Uterus (tissue), 4 donors: ENCODE data around the gene PTPRG. TPM values are rescaled to one million over a fixed set of nuclear protein-coding genes. Genes with fewer than 3 reads are reported as not detected.
A peak's percentile ranks its signal among the peaks of the same experiment; 100 is the strongest.

Experiments
- DNase-seq, 2 donors: peaks; one replicate each; pipeline ENCODE4 v3.0.0-alpha.2; 2019 to 2020
- H3K27ac ChIP-seq, 2 donors: fragments of 200-600 bp; sonication (generic); 1 replicate in 1 of 2; 2 replicates in 1 of 2; pipeline ENCODE4 v1.5.1; 2016 to 2018
- H3K27me3 ChIP-seq, 2 donors: fragments of 200-600 bp; sonication (generic); one replicate each; pipeline ENCODE4 v1.5.1; 2018 to 2019; ENCODE audit warnings: control low read depth in 1 of 2
- H3K36me3 ChIP-seq, 2 donors: fragments of 200-600 bp; sonication (generic); one replicate each; pipeline ENCODE4 v1.5.1; 2019; ENCODE audit warnings: control low read depth in 1 of 2
- H3K4me1 ChIP-seq, 2 donors: fragments of 200-600 bp; sonication (generic); one replicate each; pipeline ENCODE4 v1.5.1; 2018 to 2019; ENCODE audit warnings: control low read depth in 1 of 2
- H3K4me3 ChIP-seq, 2 donors: fragments of 200-600 bp; sonication (generic); 1 replicate in 1 of 2; 2 replicates in 1 of 2; pipeline ENCODE4 v1.5.1; 2018 to 2019; ENCODE audit warnings: mild to moderate bottlenecking in 1 of 2
- H3K9me3 ChIP-seq, 2 donors: fragments of 200-600 bp; sonication (generic); one replicate each; pipeline ENCODE4 v1.5.1; 2019; ENCODE audit warnings: control low read depth in 1 of 2
- CTCF ChIP-seq, 4 experiments: fragments of 200-600 bp in 2 of 4; fragments of 450-650 bp in 2 of 4; sonication (generic) in 2 of 4; IDR thresholded peaks; one replicate each; pipeline ENCODE4 v1.5.1; 2016 to 2019; ENCODE audit warnings: antibody characterized with exemption in 4 of 4, mild to moderate bottlenecking in 2 of 4, moderate library complexity in 1 of 4
- POLR2A ChIP-seq, 2 donors: fragments of 450-650 bp; IDR thresholded peaks; one replicate each; pipeline ENCODE4 v1.6.1; 2016; ENCODE audit warnings: antibody characterized with exemption in 2 of 2, mild to moderate bottlenecking in 1 of 2, moderate library complexity in 1 of 2
- intact Hi-C: fragments of 100-400 bp; cut with DNase I; formaldehyde crosslinking; loops from one replicate; pipeline ENCODE4 v1.15.1; 2023; ENCODE audit warnings: low total_unique reads
- total RNA-seq, 4 donors: library from RNA; depleted of rRNA in 3 of 4; stranded (reverse); fragments of >200 nt in 3 of 4; gene quantifications; one replicate each; pipeline versions ENCODE4 v1.1.0 to v1.2.4, GENCODE V29; 2014 to 2023
- donor health status: DM: yes; HTN: yes; CAD: no.

The PTPRG gene
- total RNA-seq, 4 donors from 2014 or later, result 43.5 to 136 (median 62.6) TPM

GRCh38 chr3:61734749-61735686 lies 173.6 kb downstream of the PTPRG start:
- Histone ChIP-seq H3K4me3 (no peak overlapping the region), H3K9me3 (no peaks in the 10 kb centered on the region), H3K4me1 (no peaks in the 10 kb centered on the region), H3K27me3 (no peaks in the 10 kb centered on the region), H3K36me3 (no peaks in the 10 kb centered on the region), H3K27ac (peak overlapping the region in 1 of 2 donors; percentile 21)
- DNase-seq, result no peak
- TF ChIP-seq POLR2A (IDR thresholded peaks at IDR 0.05), result no peak
- no peak for TF ChIP-seq CTCF (IDR thresholded peaks at IDR 0.05)
- intact Hi-C loops, result no loop called here

DNA sequence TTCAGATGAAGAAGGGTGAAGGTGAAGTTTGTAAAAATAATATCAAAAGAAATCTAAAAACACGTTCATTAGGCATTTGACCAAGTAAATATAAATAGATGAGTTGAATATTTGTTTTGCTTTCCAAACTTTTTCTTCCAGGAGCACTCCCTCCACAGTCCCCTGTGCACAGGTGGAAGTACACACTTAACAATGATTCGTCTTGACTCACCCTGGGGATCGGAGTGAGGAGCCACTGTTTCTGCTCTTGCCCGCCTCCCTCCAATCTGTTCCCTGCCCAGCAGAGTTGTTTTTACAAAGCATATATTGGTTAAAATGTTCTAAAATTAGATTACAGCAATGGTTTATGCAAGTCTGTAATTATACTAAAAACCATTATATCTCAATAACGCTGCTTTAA lies 175.1 kb downstream of the PTPRG start:
- H3K36me3 ChIP-seq, result no peaks in the 10 kb centered on the region
- intact Hi-C loops, result no loop called here
- no peaks in the 10 kb centered on the region for H3K27me3 ChIP-seq
- no peaks in the 10 kb centered on the region for H3K9me3 ChIP-seq
- no peak overlapping the region for H3K27ac ChIP-seq
- TF ChIP-seq POLR2A (IDR thresholded peaks at IDR 0.05) (no peak), CTCF (IDR thresholded peaks at IDR 0.05) (no peak)
- no peaks in the 10 kb centered on the region for H3K4me1 ChIP-seq
- no peak overlapping the region for H3K4me3 ChIP-seq
- no peak for DNase-seq

DNA sequence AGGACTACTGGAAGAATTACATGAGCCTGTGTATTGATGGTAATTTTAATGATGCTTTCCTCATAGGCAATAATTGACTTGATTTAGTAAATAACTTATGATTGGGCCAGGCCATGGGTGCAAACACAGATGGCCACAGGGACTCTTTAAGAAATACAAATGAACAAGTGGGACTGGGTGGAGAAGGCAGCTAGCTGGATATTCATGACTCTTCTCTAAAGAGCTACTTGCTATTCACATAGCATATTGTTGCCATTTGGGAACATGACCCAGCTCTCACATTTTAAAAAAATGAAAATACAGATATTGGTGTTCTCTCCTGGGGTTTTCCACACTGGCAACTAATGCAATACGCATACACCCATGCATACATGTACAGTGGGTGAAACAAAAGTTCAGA lies 178.3 kb downstream of the PTPRG start:
- TF ChIP-seq CTCF (IDR thresholded peaks at IDR 0.05) (no peak), POLR2A (IDR thresholded peaks at IDR 0.05) (no peak)
- Histone ChIP-seq H3K4me1 (no peaks in the 10 kb centered on the region), H3K4me3 (no peak overlapping the region), H3K27ac (no peak overlapping the region), H3K9me3 (no peaks in the 10 kb centered on the region), H3K36me3 (no peaks in the 10 kb centered on the region), H3K27me3 (no peaks in the 10 kb centered on the region)
- intact Hi-C loops, result no loop called here
- DNase-seq, result no peak

GRCh38 chr3:61740494-61740893 lies 179.1 kb downstream of the PTPRG start:
- no peak overlapping the region for H3K27ac ChIP-seq
- no peaks in the 10 kb centered on the region for H3K4me1 ChIP-seq
- H3K4me3 ChIP-seq, result no peak overlapping the region
- H3K9me3 ChIP-seq, result no peaks in the 10 kb centered on the region
- no peaks in the 10 kb centered on the region for H3K27me3 ChIP-seq
- no peak for DNase-seq
- TF ChIP-seq CTCF (IDR thresholded peaks at IDR 0.05) (no peak), POLR2A (IDR thresholded peaks at IDR 0.05) (no peak)
- intact Hi-C loops, result no loop called here
- no peaks in the 10 kb centered on the region for H3K36me3 ChIP-seq

DNA sequence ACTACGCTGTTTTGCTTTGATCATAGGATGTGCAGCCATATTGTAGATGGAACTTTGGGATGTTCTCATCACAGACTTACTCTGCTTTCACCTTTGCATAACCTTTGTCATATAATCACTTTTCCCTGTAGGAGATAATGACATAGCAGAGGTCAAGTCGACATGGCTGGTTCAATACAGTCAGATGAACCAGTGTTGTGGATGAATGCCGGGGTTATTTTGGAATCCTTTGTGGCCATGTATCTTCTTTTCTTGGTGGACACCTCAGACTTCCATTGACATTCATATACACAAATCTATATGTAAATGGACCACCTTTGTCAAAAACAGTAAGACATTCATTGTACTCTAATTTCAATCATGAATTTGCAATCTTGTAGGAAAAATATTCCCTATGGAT lies 180.2 kb downstream of the PTPRG start:
- DNase-seq, result no peak
- H3K27me3 ChIP-seq, result no peaks in the 10 kb centered on the region
- no peaks in the 10 kb centered on the region for H3K9me3 ChIP-seq
- H3K36me3 ChIP-seq, result no peaks in the 10 kb centered on the region
- no peak overlapping the region for H3K4me3 ChIP-seq
- H3K27ac ChIP-seq, result no peak overlapping the region
- no peaks in the 10 kb centered on the region for H3K4me1 ChIP-seq
- intact Hi-C loops, result no loop called here
- TF ChIP-seq CTCF (IDR thresholded peaks at IDR 0.05) (no peak), POLR2A (IDR thresholded peaks at IDR 0.05) (no peak)
